SKM-1 (cell line): ENCODE measurements around the gene OSBPL10.
A peak's percentile ranks its signal among the peaks of the same experiment; 100 is the strongest.
"Not testable (repeated sequence)": the region's sequence is repeated elsewhere in the genome, so short reads cannot be mapped to it uniquely, and the experiment has no call there.

ENCODE experiments used
- DNase-seq: peaks from one replicate; lab custom pipeline; 2025; ENCODE audit not compliant: unreplicated experiment; lab: John Stamatoyannopoulos, UW

OSBPL10 gene

GRCh38 chr3:31981206-31982181, at the start of gene OSBPL10, which contains the start of gene ZNF860:
TSS of gene OSBPL10 (minus strand) at chr3:31981262. CDS start at chr3:31981179, 83 bp downstream.
TSS of gene ZNF860 (plus strand) at chr3:31981750. CDS start at chr3:31989080, 7,330 bp downstream.
- DNase-seq, result no peak

- DNase-seq, result no peak
Measured at GRCh38 chr3:32026593-32026992, 45.5 kb upstream of the OSBPL10 start.

GRCh38 chr3:32022947-32023346, 41.9 kb upstream of the OSBPL10 start:
- no peak for DNase-seq

GRCh38 chr3:32021748-32022147, 40.7 kb upstream of the OSBPL10 start:
- DNase-seq, result no peak

- DNase-seq, result no peak
Measured at GRCh38 chr3:32021155-32021554, 40.1 kb upstream of the OSBPL10 start.

GRCh38 chr3:32018757-32019564, 37.9 kb upstream of the OSBPL10 start:
- peak; percentile 43 for DNase-seq

- no peak for DNase-seq
Measured at GRCh38 chr3:32017286-32017685, 36.2 kb upstream of the OSBPL10 start.

- DNase-seq, result not testable (repeated sequence)
Measured at GRCh38 chr3:32015638-32016037, 34.6 kb upstream of the OSBPL10 start.

- DNase-seq, result not testable (repeated sequence)
Measured at GRCh38 chr3:32010699-32011098, 29.6 kb upstream of the OSBPL10 start.

- no peak for DNase-seq
Measured at GRCh38 chr3:32009957-32010356, 28.9 kb upstream of the OSBPL10 start.

GRCh38 chr3:32009101-32009500, 28.0 kb upstream of the OSBPL10 start:
- no peak for DNase-seq

- DNase-seq, result no peak
Measured at GRCh38 chr3:32004113-32004765, 23.2 kb upstream of the OSBPL10 start.

GRCh38 chr3:32003380-32003779, 22.3 kb upstream of the OSBPL10 start:
- no peak for DNase-seq

GRCh38 chr3:32002561-32003368, 21.7 kb upstream of the OSBPL10 start:
- no peak for DNase-seq

- DNase-seq, result no peak
Measured at GRCh38 chr3:32000877-32001276, 19.8 kb upstream of the OSBPL10 start.

GRCh38 chr3:31999907-32000439, 18.9 kb upstream of the OSBPL10 start:
- DNase-seq, result no peak

- no peak for DNase-seq
Measured at GRCh38 chr3:31997500-31997899, 16.4 kb upstream of the OSBPL10 start.

- DNase-seq, result no peak
Measured at GRCh38 chr3:31996195-31996594, 15.1 kb upstream of the OSBPL10 start.

- DNase-seq, result not testable (repeated sequence)
Measured at GRCh38 chr3:31995026-31995425, 14.0 kb upstream of the OSBPL10 start.

- DNase-seq, result no peak
Measured at GRCh38 chr3:31993843-31994242, 12.8 kb upstream of the OSBPL10 start.
